ENCODE data around the gene PDE7B.

PDE7B gene

GRCh38 chr6:136163260-136163659, 311.8 kb downstream of the PDE7B start:
- DNase-seq: no peak

- no peak for DNase-seq
Observed at GRCh38 chr6:136166815-136167214, 315.3 kb downstream of the PDE7B start.

GRCh38 chr6:136169394-136170148, 318.1 kb downstream of the PDE7B start:
- DNase-seq: no peak

- no peak for DNase-seq
Observed at GRCh38 chr6:136171231-136171630, 319.7 kb downstream of the PDE7B start.

- no peak for DNase-seq
Observed at GRCh38 chr6:136173519-136174507, 322.3 kb downstream of the PDE7B start.

GRCh38 chr6:136174510-136174909, 323.0 kb downstream of the PDE7B start:
- no peak for DNase-seq

- no peak for DNase-seq
Observed at GRCh38 chr6:136175873-136176272, 324.4 kb downstream of the PDE7B start.

GRCh38 chr6:136178749-136179148, 327.2 kb downstream of the PDE7B start:
- no peak for DNase-seq

GRCh38 chr6:136180704-136181511, 329.4 kb downstream of the PDE7B start:
- no peak for DNase-seq

GRCh38 chr6:136181512-136181833, 330.0 kb downstream of the PDE7B start:
- DNase-seq: no peak

GRCh38 chr6:136181861-136182260, 330.4 kb downstream of the PDE7B start:
- no peak for DNase-seq

- DNase-seq: no peak
Observed at GRCh38 chr6:136184738-136185137, 333.2 kb downstream of the PDE7B start.

GRCh38 chr6:136186363-136186762, 334.9 kb downstream of the PDE7B start:
- no peak for DNase-seq

- DNase-seq: no peak
Observed at GRCh38 chr6:136188486-136188885, 337.0 kb downstream of the PDE7B start.

GRCh38 chr6:136189104-136189503, 337.6 kb downstream of the PDE7B start:
- DNase-seq: no peak

GRCh38 chr6:136191606-136192312, 340.3 kb downstream of the PDE7B start:
- no peak for DNase-seq

- DNase-seq: no peak
Observed at GRCh38 chr6:136192902-136193301, 341.4 kb downstream of the PDE7B start.

GRCh38 chr6:136201732-136202131, 350.2 kb downstream of the PDE7B start:
- no peak for DNase-seq

GRCh38 chr6:136208783-136209182, 357.3 kb downstream of the PDE7B start:
- DNase-seq: no peak

- no peak for DNase-seq
Observed at GRCh38 chr6:136209496-136209895, 358.0 kb downstream of the PDE7B start.

- DNase-seq: no peak
Observed at GRCh38 chr6:136210398-136211165, 359.1 kb downstream of the PDE7B start.

- no peak for DNase-seq
Observed at GRCh38 chr6:136212608-136213007, 361.1 kb downstream of the PDE7B start.

Data from CD4-positive, alpha-beta T cell treated with Interleukin-21 for 1 hour (primary cell).